ENCODE results near the gene SCN5A. TPM values are rescaled to one million over a fixed set of nuclear protein-coding genes. Genes with fewer than 3 reads are reported as not detected.

Gene SCN5A
- total RNA-seq, 1 donor from 2014 or later: 4.2 TPM

- Mint-ChIP-seq H3K4me1 (ENCODE audit: low read depth) (no peaks in the 10 kb centered on the region), H3K36me3 (ENCODE audit: insufficient read depth) (no peaks in the 10 kb centered on the region), H3K4me3 (ENCODE audit: low read depth) (no peak overlapping the region), H3K9me3 (ENCODE audit: low read depth) (no peaks in the 10 kb centered on the region), H3K27me3 (peaks cover 3% of the 10 kb centered on the region), H3K27ac (no peak overlapping the region)
- no peak for TF ChIP-seq CTCF (IDR thresholded peaks at IDR 0.05; ENCODE audit: unreplicated experiment)
- no peak for DNase-seq (ENCODE audit: low spot score, unreplicated experiment)
These were observed 38.6 kb downstream of the SCN5A start for GRCh38 chr3:38610934-38611333.

- no peak for DNase-seq (ENCODE audit: low spot score, unreplicated experiment)
- Mint-ChIP-seq H3K4me1 (ENCODE audit: low read depth) (no peaks in the 10 kb centered on the region), H3K4me3 (ENCODE audit: low read depth) (no peak overlapping the region), H3K9me3 (ENCODE audit: low read depth) (no peaks in the 10 kb centered on the region), H3K27me3 (peaks cover 3% of the 10 kb centered on the region), H3K27ac (no peak overlapping the region), H3K36me3 (ENCODE audit: insufficient read depth) (no peaks in the 10 kb centered on the region)
- no peak for TF ChIP-seq CTCF (IDR thresholded peaks at IDR 0.05; ENCODE audit: unreplicated experiment)
These were observed 39.1 kb downstream of the SCN5A start for GRCh38 chr3:38610436-38610835.

GRCh38 chr3:38609386-38610111, 39.9 kb downstream of the SCN5A start:
- no peaks in the 10 kb centered on the region for H3K9me3 Mint-ChIP-seq (ENCODE audit: low read depth)
- no peaks in the 10 kb centered on the region for H3K4me1 Mint-ChIP-seq (ENCODE audit: low read depth)
- H3K36me3 Mint-ChIP-seq (ENCODE audit: insufficient read depth): no peaks in the 10 kb centered on the region
- no peak overlapping the region for H3K27ac Mint-ChIP-seq
- TF ChIP-seq CTCF (IDR thresholded peaks at IDR 0.05; ENCODE audit: unreplicated experiment): no peak
- DNase-seq (ENCODE audit: low spot score, unreplicated experiment): no peak
- peaks cover 3% of the 10 kb centered on the region for H3K27me3 Mint-ChIP-seq
- no peak overlapping the region for H3K4me3 Mint-ChIP-seq (ENCODE audit: low read depth)

GRCh38 chr3:38608961-38609360, 40.5 kb downstream of the SCN5A start:
- no peak for DNase-seq (ENCODE audit: low spot score, unreplicated experiment)
- H3K36me3 Mint-ChIP-seq (ENCODE audit: insufficient read depth): no peaks in the 10 kb centered on the region
- no peaks in the 10 kb centered on the region for H3K9me3 Mint-ChIP-seq (ENCODE audit: low read depth)
- H3K4me1 Mint-ChIP-seq (ENCODE audit: low read depth): no peaks in the 10 kb centered on the region
- H3K27ac Mint-ChIP-seq: no peak overlapping the region
- H3K4me3 Mint-ChIP-seq (ENCODE audit: low read depth): no peak overlapping the region
- peaks cover 3% of the 10 kb centered on the region for H3K27me3 Mint-ChIP-seq
- no peak for TF ChIP-seq CTCF (IDR thresholded peaks at IDR 0.05; ENCODE audit: unreplicated experiment)

GRCh38 chr3:38608086-38608775, 41.3 kb downstream of the SCN5A start:
- H3K4me1 Mint-ChIP-seq (ENCODE audit: low read depth): no peaks in the 10 kb centered on the region
- no peaks in the 10 kb centered on the region for H3K9me3 Mint-ChIP-seq (ENCODE audit: low read depth)
- H3K27me3 Mint-ChIP-seq: peaks cover 3% of the 10 kb centered on the region
- no peak for TF ChIP-seq CTCF (IDR thresholded peaks at IDR 0.05; ENCODE audit: unreplicated experiment)
- no peak for DNase-seq (ENCODE audit: low spot score, unreplicated experiment)
- no peaks in the 10 kb centered on the region for H3K36me3 Mint-ChIP-seq (ENCODE audit: insufficient read depth)
- H3K27ac Mint-ChIP-seq: no peak overlapping the region
- H3K4me3 Mint-ChIP-seq (ENCODE audit: low read depth): no peak overlapping the region
